ENCODE measurements around the gene EFNA5. TPM values are rescaled to one million over a fixed set of nuclear protein-coding genes. Genes with fewer than 3 reads are reported as not detected.

EFNA5 gene
- polyA plus RNA-seq, 3 donors: 24.7 to 26.4 (median 24.7) TPM

DNA sequence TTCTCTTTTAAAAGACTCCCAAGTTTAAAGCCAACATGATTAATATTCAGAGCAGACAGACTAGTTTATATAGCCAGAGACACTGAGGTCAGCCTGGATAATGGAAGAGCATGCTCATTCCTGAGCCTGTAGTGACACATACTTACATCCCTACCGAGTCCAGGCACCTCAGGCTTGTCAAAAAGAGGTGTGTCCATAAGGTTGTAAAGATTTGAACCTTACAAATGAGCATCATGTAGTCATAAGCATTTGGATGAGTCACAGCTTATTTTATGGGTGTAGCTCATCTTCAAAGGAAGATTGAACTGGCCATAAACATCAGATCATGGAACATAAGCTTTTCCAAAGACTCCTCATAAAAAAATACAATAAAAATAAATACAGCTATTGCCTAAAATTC is 333.5 kb downstream of the EFNA5 start:
- no peak for DNase-seq

DNA sequence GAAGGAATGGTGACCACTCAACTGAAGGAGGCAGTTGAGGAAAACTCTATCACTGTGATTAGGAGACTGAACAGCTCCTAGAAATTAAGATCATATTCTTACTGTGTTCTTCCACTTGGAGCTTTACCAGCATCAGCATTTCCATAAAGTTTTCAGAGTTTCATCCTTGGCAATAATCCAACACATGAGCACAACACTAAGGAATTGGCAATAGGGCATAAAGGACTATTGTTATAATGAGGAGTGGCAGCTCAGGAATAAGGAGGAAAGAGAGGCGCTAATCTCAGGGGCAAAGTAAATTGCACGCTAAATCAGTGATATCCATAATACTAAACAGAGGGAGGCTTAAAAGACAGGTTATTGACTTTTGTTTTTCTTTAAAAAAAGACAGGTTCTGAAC is 338.9 kb downstream of the EFNA5 start:
- DNase-seq: no peak

DNA sequence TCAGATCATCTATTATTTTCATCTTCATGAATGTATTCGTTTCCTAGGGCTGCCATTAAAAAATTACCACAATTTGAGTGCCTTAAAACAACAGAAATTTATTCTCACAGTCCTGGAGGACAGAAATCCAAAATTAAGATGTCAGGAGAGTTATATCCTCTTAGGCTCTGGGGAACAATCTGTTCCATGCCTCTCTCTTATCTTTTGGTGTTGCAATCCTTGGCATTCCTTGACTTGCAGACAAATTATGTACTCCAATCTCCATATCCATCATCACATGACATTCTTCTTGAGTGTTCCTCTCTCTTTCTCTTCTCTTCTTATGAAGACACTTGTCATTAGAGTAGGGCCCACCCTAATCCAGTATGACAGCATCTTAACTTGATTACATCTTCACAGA is 339.4 kb downstream of the EFNA5 start:
- no peak for DNase-seq

- DNase-seq: no peak
These were observed 339.8 kb downstream of the EFNA5 start for GRCh38 chr5:107330903-107331302.

GRCh38 chr5:107329850-107330249 is 340.9 kb downstream of the EFNA5 start:
- no peak for DNase-seq

All from renal pelvis (tissue), 4 donors.